Thymus (tissue), 11 donors: ENCODE measurements around the gene TTLL11. TPM values are rescaled to one million over a fixed set of nuclear protein-coding genes. Genes with fewer than 3 reads are reported as not detected.
"Not testable (repeated sequence)": the region's sequence is repeated elsewhere in the genome, so short reads cannot be mapped to it uniquely, and the experiment has no call there.

Experiments
- DNase-seq, 9 donors: peaks; one replicate each; pipeline ENCODE4 v3.0.0-alpha.2; 2013; ENCODE audit warnings: low spot score in 9 of 9, low read depth in 6 of 9, missing footprints in 1 of 9
- H3K27ac ChIP-seq, 2 donors: one replicate each; pipeline ENCODE4 v1.5.1; 2013; ENCODE audit warnings: control low read depth in 1 of 2, low read depth in 1 of 2, low read length in 1 of 2, mild to moderate bottlenecking in 1 of 2, moderate library complexity in 1 of 2
- H3K27me3 ChIP-seq, 2 donors: one replicate each; pipeline ENCODE4 v1.5.1; 2013; ENCODE audit warnings: low read length in 1 of 2; ENCODE audit not compliant: control insufficient read depth in 2 of 2, insufficient read depth in 1 of 2
- H3K36me3 ChIP-seq, 2 donors: one replicate each; pipeline ENCODE4 v1.5.1; 2013; ENCODE audit warnings: low read length in 1 of 2, mild to moderate bottlenecking in 1 of 2, moderate library complexity in 1 of 2; ENCODE audit not compliant: control insufficient read depth in 2 of 2, insufficient read depth in 2 of 2
- H3K4me1 ChIP-seq, 2 donors: one replicate each; pipeline ENCODE4 v1.5.1; 2013; ENCODE audit warnings: low read length in 2 of 2; ENCODE audit not compliant: control insufficient read depth in 2 of 2, insufficient read depth in 2 of 2
- H3K4me3 ChIP-seq, 2 donors: one replicate each; pipeline ENCODE4 v1.5.1; 2013; ENCODE audit warnings: low read length in 2 of 2, control low read depth in 1 of 2, mild to moderate bottlenecking in 1 of 2
- H3K9me3 ChIP-seq, 2 donors: one replicate each; pipeline ENCODE4 v1.5.1; 2013; ENCODE audit warnings: low read length in 1 of 2, mild to moderate bottlenecking in 1 of 2; ENCODE audit not compliant: control insufficient read depth in 2 of 2, insufficient read depth in 1 of 2
- WGBS: extraction: QIAGEN DNeasy Blood & Tissue Kit; methylation state at CpG from one replicate; pipeline ENCODE4 v1.1.7; 2013; 5-methylcytosine and 5-hydroxymethylcytosine counted together
- polyA plus RNA-seq: library from polyadenylated mRNA; stranded (reverse); fragments of 200-250 nt; gene quantifications from one replicate; pipeline ENCODE4 v1.2.3, GENCODE V29; 2013
- total RNA-seq: library from RNA; stranded (reverse); fragments of 120-200 nt; gene quantifications from one replicate; pipeline ENCODE4 v1.2.4, GENCODE V29; 2013
- donor health status: healthy.

Gene TTLL11
- total and polyA plus RNA-seq, 2 donors, result 2.1 to 4.0 TPM

DNA sequence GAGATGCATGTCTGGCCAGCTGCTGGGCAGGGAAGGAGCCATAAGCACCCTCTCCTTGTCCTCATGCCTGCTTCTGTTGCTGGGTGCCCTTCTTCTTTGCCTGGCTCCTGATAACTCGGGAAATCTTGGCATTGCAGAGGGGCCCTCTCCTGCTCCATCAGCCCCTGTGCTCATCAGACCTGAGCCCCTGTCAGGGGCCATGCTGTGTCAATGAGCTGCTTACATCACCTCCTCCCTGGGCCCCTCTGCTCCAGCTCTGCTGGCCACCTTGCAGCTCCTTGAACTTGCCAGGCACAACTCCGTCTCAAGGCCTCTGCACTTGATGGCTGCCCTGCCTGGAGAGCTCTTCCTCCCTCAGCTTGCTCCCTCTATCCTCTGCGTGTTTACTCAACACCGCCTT is 194.3 kb downstream of the TTLL11 start:
- Histone ChIP-seq H3K4me1 (peaks cover 0 to 14% of the 10 kb centered on the region in 2 donors), H3K36me3 (no peaks in the 10 kb centered on the region), H3K27me3 (no peaks in the 10 kb centered on the region), H3K9me3 (peaks cover 2 to 6% of the 10 kb centered on the region in 2 donors), H3K27ac (no peak overlapping the region), H3K4me3 (no peak overlapping the region)
- no peak for DNase-seq
- over 99% methylated on average over 4 of the region's 4 CpGs for WGBS

DNA sequence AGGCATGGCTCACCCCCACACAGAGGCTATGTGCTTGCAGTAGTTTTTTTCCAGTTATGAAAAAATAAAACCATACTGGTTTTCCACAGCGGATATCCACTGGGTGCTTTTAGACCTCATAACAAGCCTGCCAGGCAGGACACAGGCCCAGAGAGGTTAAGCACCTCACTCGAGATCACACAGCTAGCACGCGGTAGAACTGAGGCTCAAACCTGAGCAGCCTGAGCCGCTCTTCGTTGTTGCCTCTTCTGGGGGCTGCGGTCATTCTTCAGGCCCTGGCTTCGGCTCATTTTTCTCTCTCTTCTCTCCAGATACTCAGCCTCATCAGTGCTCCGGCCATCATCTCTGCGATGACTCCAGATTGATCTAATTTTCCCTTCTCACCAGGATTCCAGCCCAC is 196.0 kb downstream of the TTLL11 start:
- DNase-seq, result no peak
- no peaks in the 10 kb centered on the region for H3K27me3 ChIP-seq
- no peak overlapping the region for H3K27ac ChIP-seq
- peaks cover 2 to 6% of the 10 kb centered on the region in 2 donors for H3K9me3 ChIP-seq
- peaks cover 0 to 12% of the 10 kb centered on the region in 2 donors for H3K4me1 ChIP-seq
- no peak overlapping the region for H3K4me3 ChIP-seq
- no peaks in the 10 kb centered on the region for H3K36me3 ChIP-seq
- WGBS, result 97% methylated on average over 10 of the region's 10 CpGs

DNA sequence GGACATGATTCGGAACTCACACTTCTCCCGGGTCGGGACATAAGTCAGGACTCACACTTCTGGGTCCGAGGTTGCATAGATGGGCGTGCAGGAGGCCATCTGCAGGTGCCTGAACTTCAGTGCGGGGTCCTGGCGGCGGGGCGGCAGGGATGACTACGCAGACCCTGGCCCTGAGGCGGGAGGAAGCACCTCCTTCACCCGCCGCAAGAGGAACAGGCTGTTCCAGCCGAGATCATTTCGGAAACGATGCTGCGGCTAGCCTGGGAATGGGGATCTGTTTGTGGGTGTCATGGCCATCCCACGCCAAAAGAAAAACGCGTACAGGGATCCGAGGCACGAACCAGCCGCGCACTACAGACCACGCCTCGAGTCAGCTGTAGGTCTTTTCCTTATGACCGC is 196.6 kb downstream of the TTLL11 start:
- Histone ChIP-seq H3K4me1 (peaks cover 0 to 11% of the 10 kb centered on the region in 2 donors), H3K27ac (no peak overlapping the region), H3K9me3 (peaks cover 2 to 6% of the 10 kb centered on the region in 2 donors), H3K27me3 (no peaks in the 10 kb centered on the region), H3K4me3 (no peak overlapping the region), H3K36me3 (no peaks in the 10 kb centered on the region)
- WGBS, result 81% methylated on average over 27 of the region's 27 CpGs
- DNase-seq, result no peak

DNA sequence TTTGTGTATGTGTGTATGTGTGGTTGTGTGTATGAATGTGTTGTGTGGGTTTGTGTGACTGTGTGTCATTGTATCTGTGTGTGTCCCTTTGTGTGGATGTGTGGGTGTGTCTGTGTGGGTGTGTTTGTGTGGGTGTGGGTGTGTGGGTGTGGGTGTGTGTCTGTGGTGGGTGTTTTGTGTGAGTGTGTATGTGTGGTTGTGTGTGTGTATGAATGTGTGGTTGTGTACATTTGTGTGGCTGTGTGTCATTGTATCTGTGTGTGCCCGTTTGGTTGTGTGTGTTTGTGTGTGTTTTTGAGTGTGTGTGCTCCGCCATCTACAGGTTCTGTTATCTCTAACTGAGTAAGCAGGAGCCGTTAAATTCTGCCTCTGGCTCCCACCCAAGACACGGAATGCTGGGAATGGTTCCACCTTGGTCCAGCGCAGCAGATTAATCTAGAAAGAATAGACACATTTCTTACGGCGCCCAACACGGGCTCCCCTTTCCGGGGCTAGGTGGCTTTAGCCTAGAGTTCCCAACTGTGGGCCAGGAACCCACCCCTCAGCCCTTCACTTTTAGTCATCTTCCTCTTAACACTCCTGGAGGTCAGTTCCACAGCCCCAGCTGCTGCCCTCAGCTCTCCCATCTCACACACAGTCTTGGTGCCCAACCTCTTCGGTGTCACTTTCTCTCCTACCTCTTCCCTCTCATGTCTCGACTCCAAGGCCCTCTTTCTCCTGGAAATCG is 197.1 kb downstream of the TTLL11 start:
- peaks cover 0 to 11% of the 10 kb centered on the region in 2 donors for H3K4me1 ChIP-seq
- peaks cover 2 to 6% of the 10 kb centered on the region in 2 donors for H3K9me3 ChIP-seq
- 83% methylated on average over 12 of the region's 12 CpGs for WGBS
- H3K27ac ChIP-seq, result no peak overlapping the region
- no peak overlapping the region for H3K4me3 ChIP-seq
- DNase-seq, result no peak
- no peaks in the 10 kb centered on the region for H3K27me3 ChIP-seq
- H3K36me3 ChIP-seq, result no peaks in the 10 kb centered on the region

DNA sequence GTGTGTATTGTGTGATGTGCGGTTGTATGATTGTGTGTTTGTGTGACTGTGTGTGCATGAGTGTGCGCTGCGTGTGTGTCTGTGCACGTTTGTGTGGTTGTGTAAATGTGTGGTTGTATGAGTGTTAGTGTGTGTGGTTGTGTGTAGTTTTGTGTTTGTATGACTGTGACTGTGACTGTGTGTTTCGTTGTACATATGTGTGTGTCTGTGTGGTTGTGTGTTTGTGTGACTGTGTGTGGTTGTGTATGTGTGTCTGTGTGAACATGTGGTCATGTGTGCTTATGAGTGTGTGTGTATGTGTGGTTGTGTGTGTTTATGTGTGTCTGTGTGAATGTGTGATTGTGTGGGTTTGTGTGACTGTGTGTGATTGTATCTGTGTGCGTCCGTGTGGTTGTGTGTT is 197.8 kb downstream of the TTLL11 start:
- Histone ChIP-seq H3K27me3 (no peaks in the 10 kb centered on the region), H3K27ac (no peak overlapping the region), H3K4me1 (peaks cover 0 to 11% of the 10 kb centered on the region in 2 donors), H3K4me3 (no peak overlapping the region), H3K9me3 (peaks cover 2% of the 10 kb centered on the region in 2 donors), H3K36me3 (no peaks in the 10 kb centered on the region)
- DNase-seq, result no peak
- WGBS, result 71% methylated on average over 7 of the region's 7 CpGs

DNA sequence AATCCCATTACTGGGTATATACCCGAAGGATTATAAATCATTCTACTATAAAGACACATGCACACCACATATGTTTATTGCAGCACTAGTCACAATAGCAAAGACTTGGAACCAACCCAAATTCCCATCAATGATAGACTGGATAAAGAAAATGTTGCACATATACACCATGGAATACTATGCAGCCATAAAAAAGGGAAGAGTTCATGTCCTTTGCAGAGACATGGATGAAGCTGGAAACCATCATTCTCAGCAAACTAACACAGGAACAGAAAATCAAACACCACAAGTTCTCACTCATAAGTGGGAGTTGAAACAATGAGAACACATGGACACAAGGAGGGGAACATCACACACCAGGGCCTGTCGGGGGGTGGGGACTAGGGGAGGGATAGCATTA is 198.7 kb downstream of the TTLL11 start:
- not testable (repeated sequence) for DNase-seq, H3K9me3 ChIP-seq, H3K4me3 ChIP-seq, H3K27me3 ChIP-seq, H3K27ac ChIP-seq, H3K36me3 ChIP-seq
- peaks cover 0 to 11% of the 10 kb centered on the region in 2 donors for H3K4me1 ChIP-seq
- WGBS, result 77% methylated on average over 2 of the region's 2 CpGs

DNA sequence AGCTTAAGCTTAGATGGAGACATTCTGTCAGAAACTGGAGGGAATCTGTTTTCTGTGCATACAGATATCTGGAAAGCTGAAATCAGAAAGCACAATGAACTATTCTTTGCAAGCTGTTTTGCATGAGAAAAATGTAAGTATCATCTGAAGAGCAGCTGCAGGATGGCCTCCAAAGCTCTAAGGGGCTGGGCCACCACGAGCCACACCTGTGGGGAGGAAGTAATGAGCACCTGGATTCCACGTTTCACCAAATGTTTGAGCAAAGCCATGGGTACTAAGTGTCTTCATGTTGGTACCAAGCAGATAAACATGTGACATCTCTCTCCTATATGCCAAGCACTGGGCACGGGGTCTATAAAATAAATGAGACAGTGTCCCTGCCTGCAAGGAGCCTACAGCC is 199.3 kb downstream of the TTLL11 start:
- Histone ChIP-seq H3K9me3 (peaks cover 0 to 2% of the 10 kb centered on the region in 2 donors), H3K4me3 (no peak overlapping the region), H3K27ac (no peak overlapping the region), H3K27me3 (no peaks in the 10 kb centered on the region), H3K36me3 (no peaks in the 10 kb centered on the region), H3K4me1 (peaks cover 0 to 11% of the 10 kb centered on the region in 2 donors)
- 67% methylated on average over 3 of the region's 3 CpGs for WGBS
- peak in 3 of 9 donors; percentile 12 to 59 (median 27) for DNase-seq

DNA sequence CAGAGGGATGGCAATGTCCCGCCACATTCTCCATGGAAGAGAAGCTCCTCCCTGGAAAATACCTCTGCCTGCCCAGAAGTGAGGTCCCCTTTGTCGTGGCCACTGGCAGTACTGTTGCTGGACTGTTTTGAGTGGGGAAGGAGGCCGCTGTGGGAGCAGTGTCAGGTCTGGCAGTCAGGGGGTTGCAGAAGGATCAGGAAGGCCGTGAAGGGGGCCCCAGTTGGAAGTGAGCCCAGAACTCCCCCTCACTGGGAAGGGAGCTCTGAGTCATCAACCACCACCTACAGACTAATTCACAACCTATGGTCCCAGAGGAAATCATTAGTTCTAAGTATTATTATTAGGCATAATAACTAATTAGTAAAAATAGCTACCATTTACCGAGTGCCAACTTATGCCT is 200.4 kb downstream of the TTLL11 start:
- Histone ChIP-seq H3K4me3 (no peak overlapping the region), H3K9me3 (peaks cover 0 to 2% of the 10 kb centered on the region in 2 donors), H3K27me3 (no peaks in the 10 kb centered on the region), H3K27ac (no peak overlapping the region), H3K36me3 (no peaks in the 10 kb centered on the region), H3K4me1 (peaks cover 2 to 11% of the 10 kb centered on the region in 2 donors)
- DNase-seq, result no peak
- WGBS, result 94% methylated on average over 5 of the region's 5 CpGs

DNA sequence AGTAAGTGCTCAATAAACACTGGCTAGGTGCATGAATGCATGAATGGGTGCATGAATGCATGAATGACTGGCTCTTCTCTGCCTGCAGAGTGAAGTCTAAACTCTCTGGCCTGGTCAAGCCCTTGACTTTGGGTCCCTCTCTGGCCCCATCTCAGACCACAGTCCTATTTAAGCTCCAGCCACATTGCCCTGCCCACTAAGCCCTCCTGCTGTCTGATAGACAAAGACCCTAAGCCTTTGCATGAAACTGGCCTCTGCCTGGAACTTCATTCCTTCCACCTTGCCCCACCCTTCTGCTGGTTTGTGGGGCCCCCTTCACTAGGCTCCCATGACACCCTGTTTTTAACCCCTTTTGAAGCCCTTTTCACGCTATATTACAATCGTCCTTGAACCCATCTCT is 202.4 kb downstream of the TTLL11 start:
- H3K27me3 ChIP-seq, result no peaks in the 10 kb centered on the region

More for the DNA sequence above, 202.4 kb downstream of the TTLL11 start:
- DNase-seq, result no peak
- H3K4me3 ChIP-seq, result no peak overlapping the region
- WGBS, result 95% methylated on average over 2 of the region's 2 CpGs
- H3K27ac ChIP-seq, result no peak overlapping the region
- H3K36me3 ChIP-seq, result no peaks in the 10 kb centered on the region
- peaks cover 3 to 19% of the 10 kb centered on the region in 2 donors for H3K4me1 ChIP-seq
- H3K9me3 ChIP-seq, result peaks cover 0 to 2% of the 10 kb centered on the region in 2 donors
